AG10803 (cell line): ENCODE data around the gene MAN1C1.

Experiments
- DNase-seq: peaks from one replicate; pipeline ENCODE4 v3.0.0; 2010; ENCODE audit warnings: low read depth
- H3K4me3 ChIP-seq: 2 replicates; pipeline ENCODE4 v1.5.1; 2011; ENCODE audit warnings: mild to moderate bottlenecking, low read length, control low read depth
- CTCF ChIP-seq: conservative IDR thresholded peaks from 2 replicates; pipeline ENCODE4 v1.5.1; 2011; ENCODE audit warnings: mild to moderate bottlenecking, low read length, control low read depth, inconsistent platforms

MAN1C1 gene

DNA sequence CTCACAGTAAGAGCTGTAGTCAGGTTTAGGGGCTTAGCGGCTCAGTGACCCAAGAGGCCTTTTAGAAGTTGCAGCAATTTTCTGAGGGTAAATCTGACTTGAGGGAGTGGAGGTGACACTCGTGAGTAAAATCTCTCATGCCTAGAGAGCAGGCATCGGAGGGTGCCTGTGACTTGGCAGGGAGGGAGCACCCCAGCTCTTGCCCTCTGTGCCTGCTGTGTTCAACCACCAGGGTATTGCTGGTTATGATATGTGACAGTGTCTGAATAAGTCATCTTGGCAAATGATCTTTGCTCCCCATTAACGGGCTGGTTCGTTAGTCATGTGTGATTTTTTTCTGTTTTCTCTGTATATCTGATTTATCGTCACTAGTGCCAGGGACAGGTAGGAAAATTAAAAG is 5.9 kb downstream of the MAN1C1 start:
- DNase-seq, result no peak
- H3K4me3 ChIP-seq, result no peak overlapping the region
- no peak for TF ChIP-seq CTCF

GRCh38 chr1:25623007-25623406 is 6.4 kb downstream of the MAN1C1 start:
- H3K4me3 ChIP-seq, result no peak overlapping the region
- no peak for DNase-seq
- no peak for TF ChIP-seq CTCF

DNA sequence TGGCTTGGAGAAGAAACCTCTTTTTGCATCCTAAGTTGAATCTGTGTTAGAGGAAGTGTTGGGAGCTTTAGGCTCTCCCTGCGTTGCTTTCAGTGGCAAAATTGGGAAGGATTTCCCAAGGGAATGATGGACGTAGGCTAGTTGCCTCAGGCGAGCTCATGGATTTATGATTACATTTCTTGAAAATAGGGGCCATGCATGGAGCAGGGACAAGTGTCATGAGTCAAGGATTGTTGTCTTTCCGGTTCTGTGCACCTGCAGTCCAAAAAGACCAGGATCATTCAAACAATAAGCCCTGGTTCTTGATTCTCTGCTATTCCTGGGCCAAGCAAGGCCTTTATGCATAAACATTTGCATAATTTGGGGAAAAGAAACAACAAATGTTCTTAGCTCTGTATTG is 7.1 kb downstream of the MAN1C1 start:
- TF ChIP-seq CTCF, result no peak
- no peak overlapping the region for H3K4me3 ChIP-seq
- no peak for DNase-seq

GRCh38 chr1:25624156-25624555 is 7.6 kb downstream of the MAN1C1 start:
- DNase-seq, result no peak
- TF ChIP-seq CTCF, result no peak

DNA sequence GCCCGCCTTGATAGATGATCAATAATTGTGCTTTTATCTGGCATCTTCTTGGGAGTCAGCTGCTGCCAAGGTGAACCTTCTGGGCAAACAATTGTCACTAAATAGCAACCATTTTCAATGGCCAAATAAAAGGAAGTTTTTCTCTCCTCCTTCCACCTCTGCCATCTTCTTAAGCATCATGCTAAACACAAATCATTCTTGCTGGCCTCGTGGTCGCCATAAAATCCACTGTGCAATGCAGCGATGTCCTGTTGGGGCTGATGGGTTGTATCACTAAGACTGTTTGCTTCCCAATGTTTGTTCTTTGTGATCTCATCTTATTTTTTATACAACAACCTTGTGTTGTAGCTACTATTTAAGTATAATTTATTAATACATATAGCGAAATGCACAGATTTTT is 8.0 kb downstream of the MAN1C1 start:
- TF ChIP-seq CTCF, result no peak
- no peak for DNase-seq
- no peak overlapping the region for H3K4me3 ChIP-seq

More at GRCh38 chr1:25624156-25624555, 7.6 kb downstream of the MAN1C1 start:
- no peak overlapping the region for H3K4me3 ChIP-seq

DNA sequence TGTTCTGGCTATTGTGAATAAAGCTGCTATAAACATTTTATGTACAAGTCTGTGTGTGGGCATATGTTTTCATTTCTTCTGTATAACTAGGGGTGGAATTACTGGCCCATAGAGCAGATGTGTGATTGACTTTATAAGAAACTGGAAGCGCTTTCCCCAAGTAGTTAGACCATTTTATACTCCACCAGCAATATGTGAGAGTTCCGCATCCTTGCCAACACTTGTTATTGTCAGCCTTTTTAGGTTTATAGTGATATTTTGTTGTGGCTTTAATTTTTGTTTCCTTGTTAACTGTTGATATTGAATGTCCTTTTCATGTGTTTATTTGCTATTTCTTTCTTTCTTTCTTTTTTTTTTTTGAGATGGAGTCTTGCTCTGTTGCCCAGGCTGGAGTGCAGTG is 9.4 kb downstream of the MAN1C1 start:
- TF ChIP-seq CTCF, result no peak

GRCh38 chr1:25628741-25629421 is 12.3 kb downstream of the MAN1C1 start:
- no peak overlapping the region for H3K4me3 ChIP-seq
- no peak for DNase-seq
- TF ChIP-seq CTCF, result no peak

More for the DNA sequence above, 9.4 kb downstream of the MAN1C1 start:
- H3K4me3 ChIP-seq, result no peak overlapping the region
- no peak for DNase-seq
